Stimulated activated CD4-positive, alpha-beta T cell treated with anti-CD3 and anti-CD28 coated beads, Interleukin-1b, Interleukin-23, amount 100 ng/mL, for 48 hours (primary cell): ENCODE data around the gene TMEM14B.
A peak's percentile ranks its signal among the peaks of the same experiment; 100 is the strongest.
"Not testable (repeated sequence)": the region's sequence is repeated elsewhere in the genome, so short reads cannot be mapped to it uniquely, and the experiment has no call there.

Experiments
- DNase-seq: peaks from one replicate; pipeline ENCODE4 v3.0.0-alpha.2; 2020

TMEM14B gene

DNA sequence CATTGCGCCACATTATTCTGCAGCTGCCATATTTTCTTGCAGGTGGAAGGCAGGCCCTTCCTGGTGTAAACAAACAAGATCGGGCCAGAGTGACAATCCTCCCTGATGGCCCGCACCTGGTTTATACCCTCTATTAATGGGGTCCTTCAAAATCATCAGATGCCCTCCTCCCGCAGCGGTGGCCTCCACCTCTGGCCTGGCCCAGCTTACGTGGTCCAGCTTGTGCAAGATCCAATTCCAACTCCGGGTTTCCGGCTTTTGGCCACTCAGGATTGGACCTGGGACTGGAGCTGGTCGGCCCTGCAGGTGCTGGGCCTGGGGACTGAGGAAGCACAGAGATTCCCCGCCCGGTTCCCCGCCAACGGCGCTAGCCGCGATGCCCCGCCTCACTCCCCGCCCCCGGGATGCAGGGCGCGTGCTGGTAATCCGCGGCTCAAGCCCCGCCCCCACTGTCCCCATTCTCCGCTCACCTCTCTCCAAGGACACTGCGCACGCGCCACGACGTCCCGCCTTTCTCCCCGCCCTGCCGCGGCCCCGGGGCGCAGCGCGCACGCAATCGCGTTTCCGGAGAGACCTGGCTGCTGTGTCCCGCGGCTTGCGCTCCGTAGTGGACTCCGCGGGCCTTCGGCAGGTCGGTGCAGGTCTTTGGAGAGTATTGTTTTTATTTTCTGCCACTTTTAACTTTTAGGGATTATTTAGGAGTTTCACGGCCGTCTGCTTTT, at the start of gene TMEM14B:
TSS of gene TMEM14B (plus strand) at position 555 of the 722 bp plus-strand sequence. CDS start 1,441 bp downstream, outside the sequence.
- DNase-seq: peak; percentile 99

- DNase-seq: no peak
These were observed 33.6 kb upstream of the TMEM14B start for GRCh38 chr6:10713962-10714361.

DNA sequence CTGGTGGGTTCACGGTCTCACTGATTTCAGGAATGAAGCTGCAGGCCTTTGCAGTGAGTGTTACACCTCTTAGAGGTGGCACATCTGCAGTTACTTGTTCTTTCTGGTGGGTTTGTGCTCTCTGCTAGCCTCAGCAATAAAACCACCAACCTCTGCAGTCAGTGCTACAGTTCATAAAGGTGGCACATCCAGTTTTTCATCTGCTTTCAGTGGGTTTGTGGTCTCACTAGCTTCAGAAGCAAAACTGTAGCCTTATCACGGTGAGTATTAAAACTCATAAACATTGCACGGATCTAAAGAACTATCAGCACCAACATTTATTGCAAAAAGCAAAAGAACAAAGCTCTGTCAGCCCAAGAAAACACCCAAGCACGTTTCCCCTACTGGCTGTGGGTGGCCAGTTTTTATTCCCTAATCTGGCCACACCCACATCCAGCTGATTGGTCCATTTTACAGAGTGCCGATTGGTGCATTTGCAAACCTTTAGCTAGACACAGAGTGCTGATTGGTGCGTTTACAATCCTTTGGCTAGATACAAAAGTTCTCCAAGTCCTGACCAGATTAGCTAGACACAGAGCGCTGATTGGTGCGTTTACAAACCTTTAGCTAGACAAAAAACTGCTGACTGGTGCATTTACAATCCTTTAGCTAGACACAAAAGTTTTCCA, 28.2 kb upstream of the TMEM14B start:
- DNase-seq: peak; percentile 63

DNA sequence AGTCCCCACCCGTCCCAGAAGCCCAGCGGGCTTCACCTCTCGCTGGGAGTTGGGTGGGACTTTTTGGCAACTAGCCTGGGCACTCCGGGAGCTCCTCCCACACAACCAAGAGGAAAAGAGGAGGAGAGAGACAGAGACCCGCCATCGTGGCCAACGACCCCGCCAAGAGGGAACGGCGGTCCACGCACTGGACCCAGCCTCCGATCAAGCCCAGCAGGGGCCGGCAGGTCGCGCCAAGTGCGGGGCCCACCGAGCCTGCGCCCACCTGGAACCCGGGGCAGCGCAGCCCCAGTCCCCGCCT, 27.7 kb upstream of the TMEM14B start:
- DNase-seq: no peak

- peak; percentile 48 for DNase-seq
These were observed 27.2 kb upstream of the TMEM14B start for GRCh38 chr6:10720265-10720959.

DNA sequence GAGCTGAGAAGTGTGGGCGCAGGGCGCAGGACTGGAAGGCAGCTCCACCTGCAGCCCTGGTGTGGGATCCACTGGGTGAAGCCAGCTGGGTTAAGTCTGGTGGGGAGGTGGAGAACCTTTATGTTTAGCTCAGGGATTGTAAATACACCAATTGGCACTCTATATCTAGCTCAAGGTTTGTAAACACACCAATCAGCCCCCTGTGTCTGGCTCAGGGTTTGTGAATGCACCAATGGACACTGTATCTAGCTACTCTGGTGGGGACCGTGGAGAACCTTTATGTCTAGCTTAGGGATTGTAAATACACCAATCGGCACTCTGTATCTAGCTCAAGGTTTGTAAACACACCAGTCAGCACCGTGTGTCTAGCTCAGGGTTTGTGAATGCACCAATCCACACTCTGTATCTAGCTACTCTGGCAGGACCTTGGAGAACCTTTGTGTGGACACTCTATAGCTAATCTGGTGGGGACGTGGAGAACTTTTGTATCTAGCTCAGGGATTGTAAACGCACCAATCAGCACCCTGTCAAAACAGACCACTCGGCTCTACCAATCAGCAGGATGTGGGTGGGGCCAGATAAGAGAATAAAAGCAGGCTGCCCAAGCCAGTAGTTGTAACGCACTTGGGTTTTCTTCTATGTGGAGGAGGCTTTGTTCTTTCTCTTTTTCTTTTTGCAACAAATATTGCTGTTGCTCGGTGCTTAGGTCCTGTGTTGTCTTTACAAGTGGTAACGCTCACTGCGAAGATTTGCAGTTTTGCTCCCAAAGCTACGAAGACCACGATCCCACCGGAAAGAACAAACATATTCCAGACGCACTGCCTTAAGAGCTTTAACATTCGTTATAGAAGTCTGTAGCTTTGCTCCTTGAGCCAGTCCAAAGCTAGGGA, 26.4 kb upstream of the TMEM14B start:
- DNase-seq: peak; percentile 50

- no peak for DNase-seq
These were observed 25.6 kb upstream of the TMEM14B start for GRCh38 chr6:10721850-10722569.

- no peak for DNase-seq
These were observed 25.1 kb upstream of the TMEM14B start for GRCh38 chr6:10722570-10722819.

DNA sequence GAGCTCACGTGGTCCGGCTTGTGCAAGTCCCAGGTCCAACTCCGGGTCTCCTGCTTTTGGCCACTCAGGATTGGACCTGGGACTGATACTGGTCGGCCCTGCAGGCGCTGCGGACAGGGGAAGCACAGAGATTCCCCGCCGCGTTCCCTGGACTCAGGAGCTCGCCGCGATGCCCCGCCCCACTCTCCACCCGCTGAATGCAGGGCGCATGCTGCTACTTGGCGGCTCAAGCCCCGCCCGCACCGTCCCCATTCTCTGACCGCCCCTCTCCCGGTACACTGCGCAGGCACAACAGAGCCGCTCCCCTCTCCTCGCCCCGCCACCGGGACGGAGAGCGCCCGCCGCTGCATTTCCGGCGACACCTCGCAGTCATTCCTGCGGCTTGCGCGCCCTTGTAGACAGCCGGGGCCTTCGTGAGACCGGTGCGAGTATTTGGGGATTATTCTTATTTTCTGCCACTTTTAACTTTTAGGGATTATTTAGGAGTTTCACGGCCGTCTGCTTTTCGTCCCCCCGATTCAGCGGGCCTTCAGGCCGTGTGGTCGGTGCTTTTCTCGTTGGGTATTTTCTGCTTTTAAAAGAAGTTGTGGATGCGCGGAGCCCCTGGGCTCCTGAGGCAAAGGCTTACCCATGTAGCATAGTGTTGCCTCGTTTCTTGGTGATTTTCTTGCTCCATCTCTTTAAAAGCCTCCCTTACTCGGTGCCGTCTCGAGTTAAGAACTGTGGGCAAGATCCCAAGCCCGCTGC, 24.6 kb upstream of the TMEM14B start, which contains the start of gene TMEM14C:
TSS of gene TMEM14C (plus strand) at position 251 of the 747 bp plus-strand sequence. CDS start 1,544 bp downstream, outside the sequence.
- DNase-seq: peak; percentile 89

- no peak for DNase-seq
These were observed 24.1 kb upstream of the TMEM14B start for GRCh38 chr6:10723567-10723881.

DNA sequence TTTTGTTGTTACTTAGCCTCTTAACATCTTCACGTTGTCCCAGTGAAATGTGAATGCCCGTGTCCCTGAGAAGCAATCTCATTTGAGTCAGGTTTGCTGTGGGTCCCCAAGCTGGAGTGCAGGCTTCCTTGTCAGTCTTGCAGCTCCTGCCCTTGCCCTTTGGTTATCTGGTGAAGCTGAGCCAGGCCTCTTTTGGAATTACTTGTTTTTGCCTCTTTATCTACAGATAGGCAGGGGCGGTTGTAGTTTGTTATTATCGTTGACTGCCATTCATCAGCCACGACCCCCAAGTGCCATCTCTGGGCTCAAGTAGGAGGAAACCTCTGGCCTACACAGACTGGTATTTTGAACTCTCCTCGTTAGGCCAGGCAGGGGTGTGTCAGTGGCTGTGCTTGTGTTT, 22.6 kb upstream of the TMEM14B start:
- DNase-seq: no peak

DNA sequence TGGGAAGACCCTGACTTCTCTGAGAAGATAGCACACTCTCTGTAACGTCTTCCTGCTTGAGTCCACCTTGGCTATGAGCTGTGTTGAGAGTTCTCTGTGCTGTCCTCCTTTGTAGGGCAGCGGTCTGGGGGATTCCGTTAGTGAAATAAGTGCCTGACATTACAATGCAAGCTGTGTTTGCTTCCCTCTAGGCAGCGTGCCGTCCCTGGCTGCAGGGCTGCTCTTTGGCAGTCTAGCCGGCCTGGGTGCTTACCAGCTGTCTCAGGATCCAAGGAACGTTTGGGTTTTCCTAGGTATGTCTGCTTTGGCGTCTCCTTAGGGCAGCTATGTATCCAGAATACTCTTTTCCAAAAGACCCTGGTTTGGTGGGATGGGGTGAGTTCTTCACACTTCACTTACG, 21.9 kb upstream of the TMEM14B start:
- no peak for DNase-seq

DNA sequence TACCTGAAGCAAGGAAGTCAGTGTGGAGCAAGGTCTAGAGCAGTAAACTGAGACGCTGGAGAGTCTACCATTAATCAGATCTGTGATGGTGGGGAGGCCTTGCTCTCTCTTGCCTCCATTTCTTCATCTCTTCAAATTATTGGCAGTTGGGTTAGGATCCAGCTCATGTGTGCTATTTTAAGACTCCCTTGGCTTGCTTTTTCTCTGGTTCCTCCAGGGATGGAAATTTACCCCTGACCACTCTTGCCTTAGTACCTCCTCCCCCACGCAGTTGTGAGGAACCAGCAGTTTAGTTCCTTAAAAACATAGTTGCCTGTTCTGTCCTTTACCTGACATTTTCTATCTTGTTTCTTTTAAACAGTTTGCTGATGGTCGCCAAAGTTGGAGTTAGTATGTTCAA, 17.4 kb upstream of the TMEM14B start:
- no peak for DNase-seq

DNA sequence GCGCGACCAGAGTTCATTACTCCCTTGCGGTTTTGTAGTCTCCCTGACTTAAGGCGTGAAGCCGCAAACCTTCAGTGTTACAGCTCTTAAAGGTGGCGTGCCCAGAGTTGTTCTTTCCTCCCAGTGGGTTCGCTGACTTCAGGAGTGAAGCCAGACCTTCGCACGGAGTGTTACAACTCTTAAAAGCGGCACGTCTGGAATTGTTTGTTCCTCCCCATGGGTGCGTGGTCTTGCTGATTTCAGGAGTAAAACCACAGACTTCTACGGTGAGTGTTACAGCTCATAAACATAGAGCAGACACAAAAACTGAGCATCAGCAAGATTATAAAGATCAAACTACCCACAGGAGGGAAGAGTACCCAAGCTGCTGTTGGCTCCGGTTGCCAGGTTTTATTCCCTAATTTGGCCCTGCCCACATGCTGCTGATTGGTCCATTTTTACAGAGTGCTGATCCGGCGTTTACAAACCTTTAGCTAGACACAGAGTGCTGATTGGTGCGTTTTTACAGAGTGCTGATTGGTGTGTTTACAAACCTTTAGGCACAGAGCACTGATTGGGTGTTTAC, 14.4 kb upstream of the TMEM14B start:
- DNase-seq: no peak

- DNase-seq: no peak
These were observed 13.7 kb upstream of the TMEM14B start for GRCh38 chr6:10733863-10734262.

GRCh38 chr6:10736731-10737130, 10.9 kb upstream of the TMEM14B start:
- no peak for DNase-seq

DNA sequence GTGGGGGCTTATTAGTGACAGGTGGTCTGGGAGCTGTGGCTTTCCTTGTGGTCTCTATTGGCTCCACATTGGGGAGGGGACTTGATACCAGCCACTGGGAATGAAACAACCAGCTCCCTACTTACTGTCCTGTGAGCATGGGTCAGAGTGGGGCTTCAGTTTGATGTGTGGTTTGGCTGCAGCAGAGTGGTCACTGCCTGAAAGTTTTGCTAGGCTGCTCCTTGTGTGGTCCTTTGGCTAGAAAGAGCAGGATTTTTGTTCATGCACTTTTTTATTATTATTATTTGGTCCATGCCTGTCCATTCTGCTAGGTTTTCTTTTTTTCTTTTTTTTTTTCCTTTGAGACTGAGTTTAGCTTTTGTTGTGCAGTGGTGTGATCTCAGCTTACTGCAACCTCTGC, 7.5 kb upstream of the TMEM14B start:
- DNase-seq: no peak

- DNase-seq: not testable (repeated sequence)
These were observed 6.0 kb upstream of the TMEM14B start for GRCh38 chr6:10741643-10742042.

- no peak for DNase-seq
These were observed 5.4 kb upstream of the TMEM14B start for GRCh38 chr6:10742251-10742650.

GRCh38 chr6:10743515-10743914, 4.1 kb upstream of the TMEM14B start:
- no peak for DNase-seq

- DNase-seq: no peak
These were observed 2.5 kb upstream of the TMEM14B start for GRCh38 chr6:10745116-10745515.

- no peak for DNase-seq
These were observed 722 bp upstream of the TMEM14B start for GRCh38 chr6:10746915-10747250.
